Breast epithelium (tissue), 4 donors: ENCODE data around the gene HOXA2. TPM values are rescaled to one million over a fixed set of nuclear protein-coding genes. Genes with fewer than 3 reads are reported as not detected.

Experiments used
- DNase-seq, 2 donors: peaks; one replicate each; pipeline ENCODE4 v3.0.0-alpha.2; 2019; ENCODE audit warnings: low spot score in 2 of 2
- H3K27ac ChIP-seq, 2 donors: fragments of 200-600 bp; sonication (generic) in 1 of 2; one replicate each; pipeline ENCODE4 v1.5.1; 2016 to 2019; ENCODE audit warnings: mild to moderate bottlenecking in 1 of 2
- H3K27me3 ChIP-seq, 2 donors: fragments of 200-600 bp; sonication (generic) in 1 of 2; one replicate each; pipeline versions ENCODE4 v1.5.1 to v1.6.0; 2017 to 2019; ENCODE audit warnings: control low read depth in 1 of 2, mild to moderate bottlenecking in 1 of 2
- H3K36me3 ChIP-seq: fragments of 200-600 bp; one replicate; pipeline ENCODE4 v1.5.1; 2019
- H3K4me1 ChIP-seq, 2 donors: fragments of 200-600 bp; sonication (generic); one replicate each; pipeline ENCODE4 v1.5.1; 2016 to 2019; ENCODE audit warnings: control low read depth in 1 of 2
- H3K4me3 ChIP-seq, 3 donors: fragments of 200-600 bp; sonication (generic); 1 replicate in 2 of 3; 2 replicates in 1 of 3; pipeline ENCODE4 v1.5.1; 2016 to 2019; ENCODE audit warnings: mild to moderate bottlenecking in 3 of 3, moderate library complexity in 2 of 3
- H3K9me3 ChIP-seq, 2 donors: fragments of 200-600 bp; sonication (generic) in 1 of 2; one replicate each; pipeline ENCODE4 v1.5.1; 2016 to 2019; ENCODE audit warnings: control low read depth in 1 of 2
- POLR2A ChIP-seq: fragments of 450-650 bp; IDR thresholded peaks from one replicate; pipeline ENCODE4 v1.6.1; 2016; ENCODE audit warnings: antibody characterized with exemption, mild to moderate bottlenecking, moderate library complexity
- POLR2AphosphoS5 ChIP-seq, 3 donors: sonication (generic); formaldehyde crosslinking; IDR thresholded peaks; one replicate each; pipeline ENCODE4 v1.6.1; 2017; ENCODE audit warnings: antibody characterized with exemption in 3 of 3
- intact Hi-C: fragments of 100-400 bp; cut with DNase I; formaldehyde crosslinking; loops from one replicate; pipeline ENCODE4 v1.15.1; 2023; ENCODE audit warnings: low total_unique reads
- total RNA-seq, 3 donors: library from RNA; depleted of rRNA; stranded (reverse); fragments of >200 nt; gene quantifications; one replicate each; pipeline ENCODE4 v1.1.0, GENCODE V29; 2016
- TF ChIP-seq, protein P1 (sequence below), 3 donors: fragments of 450-650 bp; IDR thresholded peaks; one replicate each; pipeline ENCODE4 v1.5.1; 2016 to 2017; ENCODE audit warnings: antibody characterized with exemption in 3 of 3, mild to moderate bottlenecking in 3 of 3, moderate library complexity in 3 of 3

HOXA2 gene
- total RNA-seq, 3 donors from 2014 or later: 0.80 to 5.4 (median 1.3) TPM

DNA sequence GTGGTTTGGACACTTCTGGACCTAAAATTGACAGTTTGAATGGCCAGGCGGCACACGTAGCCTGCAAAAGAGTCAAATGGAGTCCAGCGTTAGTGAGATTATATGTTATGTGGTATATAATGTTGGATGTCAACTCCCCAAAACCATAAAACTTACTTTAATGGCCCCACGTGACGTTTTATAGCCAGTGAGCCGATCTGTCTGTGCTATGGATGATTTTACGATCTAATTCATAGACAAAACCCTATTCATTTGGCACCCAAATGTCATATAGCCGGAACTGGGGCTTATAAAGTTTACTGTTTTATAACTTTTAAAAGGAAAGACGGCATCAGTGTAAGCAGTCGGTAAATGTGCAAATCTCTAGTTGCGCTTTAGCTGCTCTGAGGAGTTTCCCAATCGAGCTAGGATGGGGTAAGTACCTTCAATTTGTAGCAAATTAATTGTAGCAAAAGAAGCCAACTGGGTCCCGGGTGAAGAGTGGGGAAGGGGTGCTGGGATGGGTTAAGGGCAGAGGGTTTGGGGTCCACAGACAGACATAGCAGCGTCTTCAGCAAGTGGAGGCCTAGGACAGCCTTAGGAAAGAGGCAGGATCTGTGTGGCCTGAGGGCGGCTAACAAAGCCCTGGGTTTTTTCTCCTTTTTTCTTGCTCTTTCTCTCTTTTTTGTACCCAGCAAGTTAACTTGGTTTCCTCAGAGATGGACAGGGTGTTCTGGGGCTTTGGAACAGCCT is 37.8 kb upstream of the HOXA2 start:
- Histone ChIP-seq H3K4me3 (peak overlapping the region; percentile 23 to 80 (median 75)), H3K27me3 (peaks cover 0 to 6% of the 10 kb centered on the region in 2 donors)
- DNase-seq: peak in 1 of 2 donors; percentile 10

DNA sequence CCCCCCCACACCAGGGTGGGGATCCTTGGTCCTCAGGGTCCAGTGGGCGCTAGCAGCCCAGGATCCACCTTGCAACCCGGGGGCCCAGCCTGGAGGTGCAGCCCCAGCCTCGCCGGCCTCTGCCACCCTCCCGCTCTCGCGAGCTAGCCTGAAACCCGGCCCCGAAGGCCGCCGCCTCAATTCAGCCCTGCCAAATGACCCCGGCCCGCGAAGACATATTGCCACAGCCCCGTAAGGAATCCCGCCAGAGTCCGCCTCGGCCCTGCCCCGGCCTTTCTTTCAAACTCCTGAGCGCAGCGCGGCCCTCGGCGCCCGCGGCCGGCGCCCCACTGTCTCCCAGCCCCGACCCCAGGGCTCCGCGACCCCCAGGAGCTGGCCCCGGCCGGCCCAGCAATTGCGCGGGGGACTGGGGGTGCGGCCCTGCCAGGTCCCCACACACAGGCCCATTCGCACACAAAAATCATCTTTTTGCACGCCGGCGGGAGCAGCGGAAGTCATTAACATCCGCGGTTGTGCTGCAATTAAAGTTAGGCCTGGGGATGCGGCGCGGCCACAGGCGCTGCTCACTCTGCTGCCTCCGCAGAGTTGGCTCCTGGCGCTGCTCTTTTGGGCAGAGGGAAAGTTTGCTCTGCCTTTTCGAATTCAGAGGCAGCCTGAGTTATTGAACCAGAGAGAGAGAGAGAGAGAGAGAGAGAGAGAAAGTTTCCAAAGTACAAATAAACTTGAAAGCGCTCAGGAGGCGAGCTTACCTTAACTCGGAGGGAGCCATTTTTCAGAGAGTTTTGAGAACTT is 37.0 kb upstream of the HOXA2 start:
- no peak for TF ChIP-seq POLR2AphosphoS5 (IDR thresholded peaks at IDR 0.05)
- TF ChIP-seq, protein P1, sequence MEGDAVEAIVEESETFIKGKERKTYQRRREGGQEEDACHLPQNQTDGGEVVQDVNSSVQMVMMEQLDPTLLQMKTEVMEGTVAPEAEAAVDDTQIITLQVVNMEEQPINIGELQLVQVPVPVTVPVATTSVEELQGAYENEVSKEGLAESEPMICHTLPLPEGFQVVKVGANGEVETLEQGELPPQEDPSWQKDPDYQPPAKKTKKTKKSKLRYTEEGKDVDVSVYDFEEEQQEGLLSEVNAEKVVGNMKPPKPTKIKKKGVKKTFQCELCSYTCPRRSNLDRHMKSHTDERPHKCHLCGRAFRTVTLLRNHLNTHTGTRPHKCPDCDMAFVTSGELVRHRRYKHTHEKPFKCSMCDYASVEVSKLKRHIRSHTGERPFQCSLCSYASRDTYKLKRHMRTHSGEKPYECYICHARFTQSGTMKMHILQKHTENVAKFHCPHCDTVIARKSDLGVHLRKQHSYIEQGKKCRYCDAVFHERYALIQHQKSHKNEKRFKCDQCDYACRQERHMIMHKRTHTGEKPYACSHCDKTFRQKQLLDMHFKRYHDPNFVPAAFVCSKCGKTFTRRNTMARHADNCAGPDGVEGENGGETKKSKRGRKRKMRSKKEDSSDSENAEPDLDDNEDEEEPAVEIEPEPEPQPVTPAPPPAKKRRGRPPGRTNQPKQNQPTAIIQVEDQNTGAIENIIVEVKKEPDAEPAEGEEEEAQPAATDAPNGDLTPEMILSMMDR (IDR thresholded peaks at IDR 0.05): no peak
- no peak for TF ChIP-seq POLR2A
- peak overlapping the region; percentile 23 to 80 (median 75) for H3K4me3 ChIP-seq
- no peaks in the 10 kb centered on the region for H3K36me3 ChIP-seq
- peak in 1 of 2 donors; percentile 19 for DNase-seq
- intact Hi-C loops: loop anchor here (5.0 kb wide), 2 partner anchors 42 to 282 kb away; partner anchors contain the start of gene HOXA1
- H3K27ac ChIP-seq: peak overlapping the region; percentile 95 to 96
- peaks cover 4 to 6% of the 10 kb centered on the region in 2 donors for H3K4me1 ChIP-seq
- no peaks in the 10 kb centered on the region for H3K9me3 ChIP-seq
- H3K27me3 ChIP-seq: peaks cover 0 to 6% of the 10 kb centered on the region in 2 donors

More for the DNA sequence above, 37.8 kb upstream of the HOXA2 start:
- Histone ChIP-seq H3K4me1 (peaks cover 4 to 6% of the 10 kb centered on the region in 2 donors), H3K9me3 (no peaks in the 10 kb centered on the region), H3K27ac (peak overlapping the region; percentile 95 to 96), H3K36me3 (no peaks in the 10 kb centered on the region)
- TF ChIP-seq, protein P1 (IDR thresholded peaks at IDR 0.05): no peak
- TF ChIP-seq POLR2AphosphoS5 (IDR thresholded peaks at IDR 0.05): no peak
- no peak for TF ChIP-seq POLR2A
- intact Hi-C loops: loop anchor here (5.0 kb wide), 2 partner anchors 43 to 283 kb away; partner anchors contain the start of gene HOXA1

- Histone ChIP-seq H3K4me3 (peak overlapping the region; percentile 23 to 80 (median 75)), H3K4me1 (peaks cover 4 to 6% of the 10 kb centered on the region in 2 donors)
Observed at GRCh38 chr7:27138985-27139333, 36.5 kb upstream of the HOXA2 start.

GRCh38 chr7:27138472-27138871 is 36.0 kb upstream of the HOXA2 start:
- Histone ChIP-seq H3K4me3 (peak overlapping the region in 2 of 3 donors; percentile 75 to 80), H3K9me3 (no peaks in the 10 kb centered on the region), H3K4me1 (peaks cover 0 to 6% of the 10 kb centered on the region in 2 donors)

More at GRCh38 chr7:27138985-27139333, 36.5 kb upstream of the HOXA2 start:
- no peak for TF ChIP-seq POLR2AphosphoS5 (IDR thresholded peaks at IDR 0.05)
- TF ChIP-seq POLR2A: no peak
- TF ChIP-seq, protein P1 (IDR thresholded peaks at IDR 0.05): no peak
- no peaks in the 10 kb centered on the region for H3K9me3 ChIP-seq
- intact Hi-C loops: no loop called here
- H3K27ac ChIP-seq: peak overlapping the region; percentile 95 to 96
- H3K36me3 ChIP-seq: no peaks in the 10 kb centered on the region
- peaks cover 0 to 3% of the 10 kb centered on the region in 2 donors for H3K27me3 ChIP-seq
- DNase-seq: peak in 1 of 2 donors; percentile 3

More at GRCh38 chr7:27138472-27138871, 36.0 kb upstream of the HOXA2 start:
- Histone ChIP-seq H3K27ac (peak overlapping the region; percentile 95 to 96), H3K36me3 (no peaks in the 10 kb centered on the region), H3K27me3 (no peaks in the 10 kb centered on the region)
- peak in 1 of 2 donors; percentile 16 for DNase-seq
- TF ChIP-seq POLR2A (no peak), POLR2AphosphoS5 (IDR thresholded peaks at IDR 0.05) (no peak)
- TF ChIP-seq, protein P1 (IDR thresholded peaks at IDR 0.05): no peak
- intact Hi-C loops: no loop called here
